Hippocampal formation (tissue), 2 donors: ENCODE data around the gene PTPRN2.

Experiments used
- DNase-seq, 2 donors: peaks; one replicate each; lab custom pipeline; 2025; lab: John Stamatoyannopoulos, UW

PTPRN2 gene

DNA sequence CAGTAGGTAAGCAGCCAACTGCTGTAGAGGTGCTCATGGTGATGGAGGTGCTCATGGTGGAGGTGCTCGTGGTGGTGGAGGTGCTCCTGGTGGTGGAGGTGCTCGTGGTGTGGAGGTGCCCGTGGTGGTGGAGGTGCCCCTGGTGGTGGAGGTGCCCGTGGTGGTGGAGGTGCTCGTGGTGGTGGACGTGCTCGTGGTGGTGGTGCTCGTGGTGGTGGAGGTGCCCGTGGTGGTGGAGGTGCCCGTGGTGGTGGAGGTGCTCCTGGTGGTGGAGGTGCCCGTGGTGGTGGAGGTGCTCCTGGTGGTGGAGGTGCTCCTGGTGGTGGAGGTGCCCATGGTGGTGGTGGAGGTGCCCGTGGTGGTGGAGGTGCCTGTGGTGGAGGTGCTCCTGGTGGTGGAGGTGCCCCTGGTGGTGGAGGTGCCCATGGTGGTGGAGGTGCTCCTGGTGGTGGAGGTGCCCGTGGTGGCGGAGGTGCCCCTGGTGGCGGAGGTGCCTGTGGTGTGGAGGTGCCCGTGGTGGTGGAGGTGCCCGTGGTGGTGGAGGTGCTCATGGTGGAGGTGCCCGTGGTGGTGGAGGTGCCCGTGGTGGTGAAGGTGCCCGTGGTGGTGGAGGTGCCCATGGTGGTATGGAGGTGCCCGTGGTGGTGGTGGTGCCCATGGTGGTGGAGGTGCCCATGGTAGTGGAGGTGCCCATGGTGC lies 517.3 kb downstream of the PTPRN2 start:
- no peak for DNase-seq

DNA sequence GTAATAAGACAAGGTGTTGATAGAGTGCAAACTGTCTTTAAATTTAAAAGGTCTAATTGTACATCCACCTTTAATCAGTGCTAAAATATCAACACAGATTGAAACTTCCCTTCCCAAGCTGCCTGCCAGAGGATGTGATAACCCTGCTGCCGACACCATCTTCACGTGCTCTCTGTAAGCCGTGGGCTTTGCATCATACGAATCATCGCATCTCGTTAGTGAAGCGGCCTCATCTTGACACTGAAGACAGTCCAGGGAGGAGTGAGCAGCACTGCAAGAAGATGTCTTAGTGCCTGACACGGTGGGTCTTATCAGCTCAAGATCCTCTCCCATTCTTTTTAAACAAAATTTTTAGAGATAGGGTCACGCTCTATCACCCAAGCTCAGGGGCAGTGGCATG lies 518.8 kb downstream of the PTPRN2 start:
- DNase-seq, result no peak

- DNase-seq, result no peak
Observed at GRCh38 chr7:158067931-158068482, 519.6 kb downstream of the PTPRN2 start.

DNA sequence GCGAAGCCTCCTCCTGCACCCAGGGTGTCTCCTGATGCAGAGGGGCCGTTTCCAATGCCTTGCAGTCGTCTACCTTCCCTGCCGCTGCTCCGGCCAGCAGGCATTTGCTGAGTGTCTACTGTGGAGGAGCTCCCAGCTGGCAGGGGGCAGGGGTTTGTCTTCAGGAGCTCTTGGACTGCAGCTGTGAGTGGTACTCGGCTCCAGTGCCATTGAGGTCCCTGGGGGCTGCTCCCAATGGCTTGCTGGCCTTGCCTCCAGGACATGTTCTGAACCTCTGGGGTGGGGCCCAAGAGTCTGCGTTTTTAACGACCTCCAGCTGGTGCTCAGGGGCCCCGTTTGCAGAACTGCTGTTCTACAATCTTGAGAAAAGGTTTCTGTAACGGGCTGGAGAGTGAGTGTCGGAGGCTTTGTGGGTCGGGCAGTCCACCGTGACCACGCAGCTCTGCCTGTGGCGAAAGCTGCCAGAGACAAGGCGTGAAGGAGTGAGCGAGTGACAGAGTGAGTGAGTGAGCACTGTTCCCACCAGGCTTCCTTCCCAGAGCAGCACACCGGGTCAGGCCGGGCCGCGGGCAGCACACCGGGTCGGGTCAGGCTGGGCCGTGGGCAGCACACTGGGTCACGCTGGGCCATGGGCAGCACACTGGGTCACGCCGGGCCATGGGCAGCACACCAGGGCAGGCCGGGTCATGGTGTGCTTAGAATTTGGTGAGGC lies 520.2 kb downstream of the PTPRN2 start:
- DNase-seq, result no peak

- DNase-seq, result no peak
Observed at GRCh38 chr7:158066085-158066484, 521.5 kb downstream of the PTPRN2 start.

GRCh38 chr7:158065340-158065739 lies 522.3 kb downstream of the PTPRN2 start:
- no peak for DNase-seq

DNA sequence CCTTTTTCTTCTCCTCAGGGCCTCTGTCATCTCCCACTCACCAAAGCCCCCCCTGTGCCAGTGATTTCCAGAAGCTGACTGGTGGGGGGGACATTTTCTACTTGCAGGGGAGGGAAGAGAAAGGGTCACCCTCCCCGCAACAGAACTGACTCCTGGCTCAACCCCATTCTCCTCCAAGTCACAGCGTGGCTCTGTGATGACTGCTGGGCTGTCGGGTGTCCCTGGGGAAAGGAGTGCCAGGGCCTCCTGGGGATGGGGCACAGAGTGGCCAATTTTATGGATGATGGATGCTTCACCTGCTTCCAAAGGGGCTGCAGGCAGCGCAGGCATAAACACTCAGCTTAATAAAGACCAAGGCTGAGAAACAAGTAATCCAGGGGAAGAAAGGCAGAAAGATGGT lies 523.0 kb downstream of the PTPRN2 start:
- no peak for DNase-seq

GRCh38 chr7:158063850-158064610 lies 523.6 kb downstream of the PTPRN2 start:
- DNase-seq, result no peak

DNA sequence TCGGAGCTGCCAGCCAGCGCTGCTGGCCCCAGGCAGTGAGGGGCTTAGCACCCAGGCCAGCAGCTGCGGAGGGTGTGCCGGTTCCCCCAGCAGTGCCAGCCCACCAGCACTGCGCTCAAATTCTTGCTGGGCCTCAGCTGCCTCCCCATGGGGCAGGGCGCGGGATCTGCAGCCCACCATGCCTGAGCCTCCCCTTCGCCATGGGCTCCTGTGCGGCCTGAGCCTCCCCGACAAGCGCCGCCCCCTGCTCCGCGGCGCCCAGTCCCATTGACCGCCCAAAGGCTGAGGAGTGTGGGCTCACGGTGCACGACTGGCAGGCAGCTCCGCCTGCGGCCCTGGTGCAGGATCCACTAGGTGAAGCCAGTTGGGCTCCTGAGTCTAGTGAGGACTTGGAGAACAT lies 525.0 kb downstream of the PTPRN2 start:
- DNase-seq, result no peak

GRCh38 chr7:158061884-158062656 lies 525.6 kb downstream of the PTPRN2 start:
- DNase-seq, result no peak

- DNase-seq, result no peak
Observed at GRCh38 chr7:158061026-158061630, 526.5 kb downstream of the PTPRN2 start.

GRCh38 chr7:158060216-158060615 lies 527.4 kb downstream of the PTPRN2 start:
- DNase-seq, result no peak

DNA sequence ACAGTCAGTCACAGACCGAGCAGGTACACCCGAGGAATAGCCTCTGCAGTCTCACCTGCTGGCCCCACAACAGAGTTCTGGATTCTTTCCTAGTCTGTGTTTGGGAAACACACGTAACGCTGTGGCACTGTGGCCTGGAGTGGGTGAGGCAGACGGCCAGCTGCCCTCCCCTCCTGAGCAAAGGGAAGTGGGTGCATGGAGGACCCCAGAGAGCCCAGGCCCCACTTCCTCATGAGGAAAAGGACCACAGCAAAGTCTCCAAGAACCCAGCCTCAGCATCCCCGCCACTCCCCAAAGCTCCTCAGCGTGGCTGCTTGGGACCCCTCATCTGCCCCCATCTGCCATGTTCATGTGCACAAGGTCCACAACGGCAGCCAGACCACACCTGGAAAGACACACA lies 530.2 kb downstream of the PTPRN2 start:
- DNase-seq, result no peak

DNA sequence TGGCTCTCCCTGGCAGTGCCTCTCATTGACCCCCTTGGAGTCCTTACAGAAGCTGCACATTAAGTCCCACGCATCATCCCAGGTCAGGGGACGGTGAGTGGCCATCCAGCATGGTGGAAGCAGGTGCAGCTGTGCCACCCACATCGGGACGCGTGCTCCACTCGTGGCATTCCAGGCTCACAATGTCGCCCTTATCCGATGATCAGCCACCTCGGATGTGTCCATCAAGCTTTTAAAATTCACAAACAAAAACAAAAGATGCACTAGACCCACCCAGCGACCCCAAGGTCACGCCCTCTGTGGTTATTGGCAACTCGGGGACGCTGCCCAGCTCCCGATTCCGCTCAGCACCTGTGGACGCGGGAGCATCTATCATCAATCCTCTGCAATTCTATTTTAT lies 530.9 kb downstream of the PTPRN2 start:
- DNase-seq, result no peak

- no peak for DNase-seq
Observed at GRCh38 chr7:158055726-158056510, 531.7 kb downstream of the PTPRN2 start.

DNA sequence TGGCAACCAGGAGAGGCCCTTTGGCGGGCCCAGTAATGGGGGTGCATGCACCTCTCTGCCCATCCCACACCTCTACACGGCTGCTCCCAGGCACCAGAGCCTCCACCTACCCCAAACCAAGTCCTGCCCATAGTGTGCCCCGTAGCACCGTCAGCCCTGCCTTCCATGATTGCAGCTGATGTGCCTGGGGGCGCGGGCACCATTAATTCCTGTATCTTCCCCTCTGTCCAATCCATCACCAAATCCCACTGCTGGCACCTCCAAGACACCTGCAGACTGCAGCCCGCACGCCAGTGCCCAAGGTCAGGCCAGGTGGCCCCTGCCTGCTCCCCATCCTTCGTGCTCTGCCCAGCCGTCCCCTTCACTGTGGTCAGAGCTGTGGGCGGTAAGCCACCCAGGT lies 533.0 kb downstream of the PTPRN2 start:
- no peak for DNase-seq

- no peak for DNase-seq
Observed at GRCh38 chr7:158054081-158054480, 533.5 kb downstream of the PTPRN2 start.

GRCh38 chr7:158053183-158053915 lies 534.3 kb downstream of the PTPRN2 start:
- no peak for DNase-seq

GRCh38 chr7:158052381-158053060 lies 535.1 kb downstream of the PTPRN2 start:
- no peak for DNase-seq
